Measurements from ENCODE around the gene CC2D2B.
"Not testable (repeated sequence)": the region's sequence is repeated elsewhere in the genome, so short reads cannot be mapped to it uniquely, and the experiment has no call there.

The CC2D2B gene

DNA sequence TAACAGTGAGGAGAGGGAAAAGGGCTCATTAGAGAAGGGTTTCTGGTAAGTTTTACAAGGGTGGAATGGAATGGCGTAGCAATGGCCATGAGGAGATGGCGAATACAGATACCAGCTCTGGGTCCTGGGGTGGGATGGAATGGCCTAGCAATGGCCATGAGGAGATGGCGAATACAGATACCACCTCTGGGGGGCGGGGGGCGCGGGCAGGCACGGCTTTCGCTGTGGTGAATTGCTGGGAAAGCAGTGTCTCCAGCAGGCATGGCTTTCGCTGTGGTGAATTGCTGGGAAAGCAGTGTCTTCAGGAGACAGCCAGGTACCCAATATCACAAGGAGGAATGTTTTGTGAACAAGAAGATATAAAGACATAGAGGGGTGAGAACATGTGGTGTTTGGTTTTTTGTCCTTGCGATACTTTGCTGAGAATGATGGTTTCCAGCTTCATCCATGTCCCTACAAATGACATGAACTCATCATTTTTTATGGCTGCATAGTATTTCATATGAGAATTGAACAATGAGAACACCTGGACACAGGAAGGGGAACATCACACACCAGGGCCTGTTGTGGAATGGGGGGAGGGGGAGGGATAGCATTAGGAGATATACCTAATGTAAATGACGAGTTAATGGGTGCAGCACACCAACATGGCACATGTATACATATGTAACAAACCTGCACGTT lies 1.7 kb upstream of the CC2D2B start:
- DNase-seq (ENCODE audit: low spot score): not testable (repeated sequence)

DNA sequence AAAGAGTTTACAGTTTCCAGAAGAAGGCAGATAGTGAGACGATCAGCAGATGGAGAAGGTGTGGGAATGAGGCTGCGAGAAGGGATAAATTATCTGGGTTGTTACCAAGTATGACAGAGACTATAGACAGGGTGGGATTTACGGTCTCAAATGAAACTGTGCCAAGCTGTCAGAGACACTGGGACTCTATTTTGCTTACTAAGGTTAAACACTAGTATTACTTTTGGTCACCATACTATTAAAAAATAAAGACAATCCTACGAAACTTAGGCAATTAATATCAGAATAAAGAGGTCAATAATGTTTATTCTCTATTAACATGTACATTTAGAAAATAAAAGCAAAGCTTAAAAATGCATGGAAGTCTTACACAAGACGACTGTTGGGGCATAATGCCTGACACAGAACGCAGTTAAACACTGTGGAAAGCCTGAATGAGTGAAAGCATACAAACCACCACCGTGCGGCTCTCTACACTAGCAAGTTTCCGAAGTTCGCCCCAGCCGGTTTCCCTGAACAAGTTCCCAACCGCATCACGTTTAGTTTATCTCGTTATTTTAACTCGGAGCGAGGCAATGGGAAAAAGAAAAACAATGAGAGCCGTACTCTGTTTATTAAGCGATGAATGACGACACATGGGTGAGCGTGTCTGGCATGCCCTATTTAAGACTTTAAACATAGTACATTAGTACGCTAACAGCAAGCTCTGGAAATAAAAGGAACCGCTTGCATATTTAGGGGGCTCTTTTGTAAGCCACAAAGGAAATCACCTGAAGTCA lies 909 bp upstream of the CC2D2B start:
- DNase-seq (ENCODE audit: low spot score): peak; percentile 34

DNA sequence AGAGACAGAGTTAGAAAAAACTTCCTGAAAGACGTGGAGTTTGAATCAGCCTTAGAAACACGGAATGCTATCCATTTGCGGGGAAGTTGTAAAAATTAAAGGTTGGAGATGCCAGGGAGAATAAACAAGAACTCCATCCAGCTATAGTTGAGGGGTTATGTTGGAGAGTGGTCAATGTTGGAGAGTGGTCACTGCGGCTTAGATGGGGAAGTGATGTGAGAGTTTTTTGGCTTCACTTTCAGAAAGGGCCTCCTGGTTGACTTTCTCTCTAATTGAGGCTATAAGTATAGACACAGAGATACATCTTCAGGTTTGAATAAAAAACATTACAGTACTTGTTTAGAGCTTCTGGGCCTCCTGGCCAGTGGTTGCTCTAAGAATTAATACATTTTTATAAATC lies 675 bp downstream of the CC2D2B start:
- DNase-seq (ENCODE audit: low spot score): no peak

- no peak for DNase-seq (ENCODE audit: low spot score)
These were observed 1.8 kb downstream of the CC2D2B start for GRCh38 chr10:95909561-95909960.

- not testable (repeated sequence) for DNase-seq (ENCODE audit: low spot score)
These were observed 8.3 kb downstream of the CC2D2B start for GRCh38 chr10:95916039-95916438.

DNA sequence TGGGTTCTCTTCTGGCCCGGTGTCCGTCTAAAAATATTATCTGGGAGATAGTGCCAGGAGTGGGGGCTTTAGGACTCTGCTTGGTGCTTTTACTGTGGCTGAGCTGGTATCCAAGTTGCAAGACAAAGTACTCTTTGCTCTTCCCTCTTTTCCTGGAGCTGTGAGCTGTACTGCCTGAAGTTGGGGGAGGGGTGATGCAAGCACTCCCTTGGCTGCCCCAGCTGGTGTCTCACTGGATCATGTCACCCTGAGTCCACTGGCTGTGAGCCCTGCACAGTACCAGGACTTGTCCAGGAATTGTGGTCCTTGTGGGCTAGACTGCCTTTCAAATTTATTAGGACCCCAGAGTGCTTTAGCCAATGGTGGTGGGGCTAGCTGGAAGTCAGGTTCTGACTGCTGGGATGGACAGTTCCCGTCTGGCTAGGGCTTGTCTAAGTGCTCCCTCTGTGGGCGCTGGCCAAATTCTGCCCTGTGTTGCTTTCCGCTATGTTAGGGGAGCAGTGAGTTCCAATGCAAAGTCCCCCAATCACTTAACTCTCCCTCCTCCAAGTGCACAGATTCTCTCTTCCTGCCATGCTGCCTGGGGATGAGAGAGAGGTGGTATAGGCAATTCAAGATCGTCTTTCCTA lies 13.1 kb downstream of the CC2D2B start:
- DNase-seq (ENCODE audit: low spot score): no peak

DNA sequence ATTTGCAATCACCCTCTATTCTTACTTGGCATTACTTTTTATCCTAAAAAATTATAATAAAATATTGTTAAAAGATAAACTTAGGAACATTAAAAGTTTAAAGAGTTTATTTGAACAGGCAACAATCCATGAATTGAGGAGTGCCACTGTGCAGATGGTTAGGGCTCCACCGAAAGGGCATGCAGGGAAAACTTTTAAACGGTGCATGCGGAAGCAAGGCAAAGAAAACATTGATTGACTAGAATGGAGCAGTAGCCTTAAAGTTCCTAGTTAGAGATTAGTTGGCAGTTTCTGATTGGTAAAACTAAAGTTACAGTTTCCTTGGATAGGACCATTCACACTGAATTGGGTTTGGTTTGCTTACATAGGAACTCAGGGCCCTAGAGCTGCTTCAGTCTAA lies 17.3 kb downstream of the CC2D2B start:
- no peak for DNase-seq (ENCODE audit: low spot score)

DNA sequence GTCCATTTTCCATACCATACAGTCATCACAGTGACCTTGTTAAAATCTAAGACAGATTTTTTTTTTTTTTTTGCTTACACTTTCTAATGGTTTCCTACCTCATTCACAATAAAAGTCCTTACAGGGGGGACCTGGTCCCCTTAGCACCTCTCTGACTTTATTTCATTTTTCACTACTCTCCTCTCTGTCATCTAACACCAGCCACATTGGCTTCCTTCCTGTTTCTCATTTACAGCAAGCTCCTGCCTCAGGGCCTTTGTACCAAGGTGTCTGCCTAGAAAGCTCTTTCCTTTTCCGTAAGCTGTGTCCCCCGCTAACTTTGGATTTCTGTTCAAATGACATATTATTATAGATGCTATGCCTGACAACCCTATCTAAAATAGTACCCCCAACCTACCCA lies 27.7 kb downstream of the CC2D2B start:
- no peak for DNase-seq (ENCODE audit: low spot score)

- DNase-seq (ENCODE audit: low spot score): no peak
These were observed 33.3 kb downstream of the CC2D2B start for GRCh38 chr10:95941115-95941514.

DNA sequence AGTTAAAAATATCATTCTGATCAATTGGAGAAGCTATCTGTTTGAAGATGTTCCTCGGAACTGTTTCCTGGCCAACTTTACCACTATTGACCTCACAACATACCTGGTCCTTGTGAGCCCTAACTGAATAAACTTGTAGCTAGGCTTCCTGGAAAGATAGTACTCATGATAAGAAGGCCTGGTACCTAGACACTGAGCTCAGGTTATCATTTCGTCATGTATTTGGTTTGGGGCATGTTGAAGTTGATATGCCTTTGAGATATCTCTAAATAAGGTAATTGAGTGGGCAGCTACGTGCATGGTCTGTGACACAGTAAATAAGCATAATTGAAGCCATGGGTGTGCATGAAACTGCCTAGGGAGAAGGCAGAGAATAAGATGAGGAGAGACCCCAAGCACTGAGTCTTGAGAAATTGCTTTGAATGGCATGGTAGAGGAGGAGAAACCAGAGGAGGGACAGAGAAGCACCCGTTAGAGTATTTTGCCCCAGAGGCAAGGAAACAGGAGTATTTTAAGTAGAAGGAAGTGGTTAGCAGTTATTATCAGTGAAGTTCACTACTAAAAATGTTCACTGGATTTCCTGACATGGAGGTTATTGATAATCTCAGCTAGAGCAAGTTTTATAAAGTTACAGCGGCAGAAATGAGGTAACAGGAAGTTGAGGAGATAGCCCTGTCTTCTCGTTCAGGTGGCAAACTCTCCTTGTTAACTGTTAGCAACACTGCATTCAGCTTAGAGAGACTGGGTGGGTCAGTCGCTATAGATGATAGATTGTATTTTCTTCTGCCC lies 55.6 kb downstream of the CC2D2B start:
- DNase-seq (ENCODE audit: low spot score): no peak

- no peak for DNase-seq (ENCODE audit: low spot score)
These were observed 56.2 kb downstream of the CC2D2B start for GRCh38 chr10:95963991-95964389.

DNA sequence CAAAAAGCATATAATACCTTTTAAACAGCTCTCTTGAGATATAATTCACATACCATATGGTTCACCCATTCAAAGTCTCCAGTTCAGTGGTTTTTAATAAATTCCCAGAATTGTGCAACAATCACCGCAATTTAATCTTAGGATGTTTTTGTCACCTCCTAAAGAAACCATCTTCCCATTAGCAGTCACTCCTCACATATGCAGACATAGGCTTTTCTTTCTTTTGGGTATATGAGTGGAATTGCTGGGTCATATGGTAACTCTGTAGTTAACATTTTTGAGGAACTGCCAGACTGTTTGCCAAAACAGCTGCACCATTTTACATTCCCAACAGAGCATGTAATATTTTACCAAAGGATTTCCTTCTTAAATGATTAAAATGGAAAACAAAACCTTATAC lies 57.0 kb downstream of the CC2D2B start:
- no peak for DNase-seq (ENCODE audit: low spot score)

DNA sequence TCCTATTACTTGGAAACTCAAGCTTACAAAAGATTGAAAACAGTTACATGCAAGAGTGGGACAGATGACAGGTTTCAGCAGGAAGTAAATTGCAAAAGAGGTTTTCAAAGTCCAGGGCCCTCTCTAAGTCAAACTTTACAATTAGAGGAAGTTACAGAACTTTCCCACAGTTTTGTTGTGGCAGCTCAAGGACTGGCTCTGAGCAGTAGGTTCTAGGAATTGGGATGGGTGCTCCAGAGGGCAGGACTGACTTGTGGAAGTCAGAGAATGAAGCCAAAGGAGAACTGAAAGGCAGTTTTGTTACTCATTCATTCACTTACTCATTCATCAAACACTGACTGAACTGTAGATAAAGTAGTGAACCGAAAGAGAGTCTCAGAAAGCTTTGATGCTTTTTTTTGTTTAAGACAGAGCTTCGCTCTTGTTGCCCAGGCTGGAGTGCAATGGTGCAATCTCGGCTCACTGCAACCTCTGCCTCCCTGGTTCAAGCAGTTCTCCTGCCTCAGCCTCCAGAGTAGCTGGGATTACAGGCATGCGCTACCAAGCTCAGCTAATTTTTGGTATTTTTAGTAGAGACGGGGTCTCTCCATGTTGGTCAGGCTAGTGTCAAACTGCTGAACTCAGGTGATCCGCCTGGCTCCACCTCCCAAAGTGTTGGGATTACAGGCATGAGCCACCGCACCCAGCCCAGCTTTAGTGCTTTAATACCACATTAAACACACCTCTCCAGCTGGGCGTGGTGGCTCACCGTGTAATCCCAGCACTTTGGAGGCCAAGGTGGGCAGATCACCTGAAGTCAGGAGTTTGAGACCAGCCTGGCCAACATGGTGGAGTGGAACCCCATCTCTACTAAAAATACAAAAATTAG lies 68.8 kb downstream of the CC2D2B start:
- DNase-seq (ENCODE audit: low spot score): no peak

- no peak for DNase-seq (ENCODE audit: low spot score)
These were observed 74.4 kb downstream of the CC2D2B start for GRCh38 chr10:95982200-95982599.

GRCh38 chr10:95987685-95988426 lies 80.1 kb downstream of the CC2D2B start:
- no peak for DNase-seq (ENCODE audit: low spot score)

GRCh38 chr10:95988702-95989101 lies 80.9 kb downstream of the CC2D2B start:
- no peak for DNase-seq (ENCODE audit: low spot score)

DNA sequence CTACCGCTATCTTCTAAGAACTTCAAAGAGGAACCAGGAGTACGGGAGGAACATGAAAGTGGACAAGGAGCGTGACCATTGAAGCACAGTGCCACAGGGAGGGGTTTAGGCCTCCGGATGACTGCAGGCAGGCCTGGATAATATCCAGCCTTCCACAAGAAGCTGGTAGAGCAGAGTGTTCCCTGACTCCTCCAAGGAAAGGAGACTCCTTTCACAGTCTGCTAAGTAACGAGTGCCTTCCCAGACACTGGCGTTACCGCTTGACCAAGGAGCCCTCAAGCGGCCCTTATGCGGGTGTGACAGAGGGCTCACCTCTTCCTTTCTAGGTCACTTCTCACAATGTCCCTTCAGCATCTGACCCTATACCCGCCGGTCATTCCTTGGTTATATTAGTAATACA lies 86.6 kb downstream of the CC2D2B start:
- DNase-seq (ENCODE audit: low spot score): not testable (repeated sequence)

DNA sequence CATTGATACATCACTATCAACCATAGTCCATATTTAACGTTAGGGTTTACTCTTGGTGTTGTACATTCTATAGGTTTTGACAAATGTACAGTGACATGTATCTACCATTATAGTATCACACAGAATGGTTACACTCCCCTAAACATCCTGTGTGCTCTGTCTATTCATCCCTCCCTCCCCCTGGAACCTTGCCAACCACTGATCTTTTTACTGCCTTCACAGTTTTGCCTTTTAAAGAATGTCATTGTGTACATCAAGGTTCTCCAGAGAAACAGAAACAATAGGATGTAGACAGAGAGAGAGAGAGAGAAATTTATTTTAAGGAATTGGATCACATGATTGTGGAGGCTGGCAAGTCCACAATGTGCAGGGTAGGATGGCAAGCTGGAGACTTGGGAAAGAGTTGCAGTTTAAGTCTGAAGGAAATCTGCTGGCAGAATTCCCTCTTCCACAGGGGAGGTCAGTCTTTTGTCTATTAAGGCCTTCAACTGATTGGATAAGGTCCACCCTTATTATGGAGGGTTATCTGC lies 90.5 kb downstream of the CC2D2B start:
- no peak for DNase-seq (ENCODE audit: low spot score)

DNA sequence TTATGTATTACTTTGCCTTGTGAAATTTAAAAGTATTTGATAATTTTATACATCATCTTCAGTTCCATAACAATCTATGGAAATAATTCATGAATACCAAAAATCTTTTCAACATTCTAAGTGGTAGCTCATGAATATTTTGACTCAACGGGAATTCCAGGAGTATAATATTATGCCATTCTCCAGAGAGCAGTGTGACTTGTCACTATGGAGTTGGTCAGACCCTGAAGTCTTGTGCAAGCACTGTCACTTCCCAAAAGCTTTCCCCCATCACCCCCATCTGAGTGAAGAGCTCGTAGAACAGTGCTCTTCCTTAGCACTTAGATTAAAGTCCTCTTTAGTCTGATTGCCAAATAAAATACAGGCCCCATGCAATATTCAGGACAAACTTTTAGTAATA lies 106.2 kb downstream of the CC2D2B start:
- no peak for DNase-seq (ENCODE audit: low spot score)

DNA sequence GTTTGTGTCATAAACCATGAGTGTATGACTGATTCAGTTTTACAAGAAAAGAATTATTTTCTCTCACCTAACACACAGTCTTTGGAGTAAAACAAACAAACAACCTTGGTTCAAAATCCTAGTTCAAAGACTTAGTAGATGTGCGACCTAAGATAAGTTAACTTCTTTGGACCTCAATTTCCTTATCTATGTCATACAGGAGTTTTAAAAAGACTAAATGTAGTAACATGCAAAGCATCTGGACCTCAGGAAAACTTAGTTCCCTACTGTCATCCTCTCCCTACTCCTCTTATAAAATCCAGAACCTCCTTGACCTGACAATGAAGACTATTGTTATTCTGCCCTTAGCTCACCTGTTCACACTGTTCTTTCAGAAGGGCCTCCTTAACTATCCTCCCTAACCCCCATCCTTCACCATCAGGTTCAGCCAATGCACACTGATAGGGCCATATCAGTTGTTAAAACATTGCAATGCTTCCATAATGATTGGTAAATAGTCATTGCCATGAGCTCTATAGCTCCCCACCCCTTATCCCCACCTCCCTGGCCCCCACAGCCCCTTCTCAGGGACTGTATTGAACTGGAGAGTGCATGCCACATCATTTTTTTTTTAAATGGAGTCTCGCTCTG lies 106.8 kb downstream of the CC2D2B start:
- DNase-seq (ENCODE audit: low spot score): no peak

Data from putamen (tissue), 1 donor.